BJ (cell line): ENCODE results near the gene IRF9. TPM values are rescaled to one million over a fixed set of nuclear protein-coding genes. Genes with fewer than 3 reads are reported as not detected.

Source experiments
- CTCF ChIA-PET: fragments of 350-600 bp; formaldehyde crosslinking; extraction: SDS; loops from one replicate; lab custom pipeline; 2021; ENCODE audit warnings: antibody characterized with exemption, inconsistent platforms; lab: Yijun Ruan, JAX
- POLR2A ChIA-PET: fragments of 300-600 bp; sonication (Branson Sonifier 250); formaldehyde crosslinking; extraction: SDS; loops from one replicate; lab custom pipeline; 2021; ENCODE audit warnings: antibody characterized with exemption; lab: Charles Lee
- DNase-seq: peaks from one replicate; pipeline ENCODE4 v3.0.0-alpha.2; 2011; ENCODE audit warnings: low read depth
- H3K27me3 ChIP-seq: 2 replicates; pipeline ENCODE4 v1.6.0; 2011; ENCODE audit warnings: low read length; ENCODE audit not compliant: control insufficient read depth, insufficient read depth
- H3K36me3 ChIP-seq: 2 replicates; pipeline ENCODE4 v1.5.1; 2011; ENCODE audit warnings: low read length; ENCODE audit not compliant: control insufficient read depth, insufficient read depth
- H3K4me3 ChIP-seq: 2 replicates; pipeline ENCODE4 v1.5.1; 2011; ENCODE audit warnings: low read depth, mild to moderate bottlenecking, control low read depth, low read length
- polyA plus RNA-seq: library from polyadenylated mRNA; depleted of rRNA; stranded (reverse); fragments of >200 nt; gene quantifications from 2 replicates; pipeline ENCODE4 v1.2.3, GENCODE V29; 2011
- TF ChIP-seq, protein P1 (sequence below): IDR thresholded peaks from 2 replicates; pipeline ENCODE4 v1.5.1; 2011; ENCODE audit warnings: low read depth, mild to moderate bottlenecking, control low read depth, inconsistent platforms, low read length, moderate library complexity; ENCODE audit not compliant: insufficient read depth

IRF9 gene
- polyA plus RNA-seq, 1 experiment, result 107 TPM

DNA sequence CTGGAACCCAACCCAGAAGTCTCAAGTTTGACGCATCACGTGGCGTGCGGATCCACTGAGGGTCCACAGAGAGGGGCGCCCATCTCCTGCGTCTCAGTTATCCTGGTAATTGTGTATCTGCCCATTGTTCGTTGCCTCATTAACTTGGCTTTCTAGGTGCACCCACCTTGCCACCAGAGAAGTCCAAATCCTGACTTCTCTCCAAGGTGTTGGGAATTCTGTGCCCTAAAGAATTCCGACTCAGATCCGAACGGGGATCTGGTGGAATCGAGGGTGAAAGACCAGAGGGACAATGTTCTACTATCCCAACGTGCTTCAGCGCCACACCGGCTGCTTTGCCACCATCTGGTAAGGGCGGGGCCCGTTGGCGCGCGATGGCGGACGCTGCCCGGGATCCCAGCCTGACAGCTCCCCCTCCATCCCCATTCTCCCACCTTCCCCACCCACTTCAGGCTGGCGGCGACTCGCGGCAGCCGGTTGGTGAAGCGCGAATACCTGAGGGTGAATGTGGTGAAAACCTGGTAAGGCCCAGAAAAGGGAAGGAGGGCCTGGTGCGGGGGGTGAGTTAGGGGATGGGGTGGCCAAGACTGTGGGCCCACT lies 11.3 kb downstream of the IRF9 start:
- TF ChIP-seq, protein P1, sequence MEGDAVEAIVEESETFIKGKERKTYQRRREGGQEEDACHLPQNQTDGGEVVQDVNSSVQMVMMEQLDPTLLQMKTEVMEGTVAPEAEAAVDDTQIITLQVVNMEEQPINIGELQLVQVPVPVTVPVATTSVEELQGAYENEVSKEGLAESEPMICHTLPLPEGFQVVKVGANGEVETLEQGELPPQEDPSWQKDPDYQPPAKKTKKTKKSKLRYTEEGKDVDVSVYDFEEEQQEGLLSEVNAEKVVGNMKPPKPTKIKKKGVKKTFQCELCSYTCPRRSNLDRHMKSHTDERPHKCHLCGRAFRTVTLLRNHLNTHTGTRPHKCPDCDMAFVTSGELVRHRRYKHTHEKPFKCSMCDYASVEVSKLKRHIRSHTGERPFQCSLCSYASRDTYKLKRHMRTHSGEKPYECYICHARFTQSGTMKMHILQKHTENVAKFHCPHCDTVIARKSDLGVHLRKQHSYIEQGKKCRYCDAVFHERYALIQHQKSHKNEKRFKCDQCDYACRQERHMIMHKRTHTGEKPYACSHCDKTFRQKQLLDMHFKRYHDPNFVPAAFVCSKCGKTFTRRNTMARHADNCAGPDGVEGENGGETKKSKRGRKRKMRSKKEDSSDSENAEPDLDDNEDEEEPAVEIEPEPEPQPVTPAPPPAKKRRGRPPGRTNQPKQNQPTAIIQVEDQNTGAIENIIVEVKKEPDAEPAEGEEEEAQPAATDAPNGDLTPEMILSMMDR, result no peak
- no peak overlapping the region for H3K4me3 ChIP-seq
- POLR2A ChIA-PET, result no interaction called here
- CTCF ChIA-PET, result interaction anchor here (3.1 kb wide), 1 partner anchor 11 kb away, joined by 12 read pairs; the partner anchor contains the start of gene IRF9
- no peak for DNase-seq
- no peaks in the 10 kb centered on the region for H3K27me3 ChIP-seq
- H3K36me3 ChIP-seq, result peaks cover 21% of the 10 kb centered on the region

DNA sequence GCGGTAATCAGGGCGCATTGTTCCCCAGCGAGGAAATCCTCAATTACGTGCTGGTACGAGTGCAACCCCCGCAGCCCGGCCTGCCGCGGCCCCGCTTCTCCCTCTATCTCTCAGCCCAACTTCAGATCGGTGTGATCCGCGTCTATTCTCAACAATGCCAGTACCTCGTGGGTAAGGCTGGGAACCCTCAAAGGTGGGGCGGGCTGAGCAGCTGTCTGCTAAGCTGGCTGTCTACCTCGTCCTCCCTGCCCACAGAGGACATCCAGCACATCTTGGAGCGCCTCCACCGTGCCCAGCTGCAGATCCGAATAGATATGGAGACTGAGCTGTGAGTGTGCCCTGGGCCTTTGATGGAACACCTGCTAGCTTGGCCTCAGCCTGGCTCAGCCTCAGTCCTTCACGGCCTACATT lies 11.8 kb downstream of the IRF9 start:
- TF ChIP-seq, protein P1, result no peak
- ChIA-PET POLR2A (no interaction called here), CTCF (interaction anchor here (3.1 kb wide), 1 partner anchor 11 kb away, joined by 12 read pairs; the partner anchor contains the start of gene IRF9)
- Histone ChIP-seq H3K27me3 (no peaks in the 10 kb centered on the region), H3K4me3 (no peak overlapping the region), H3K36me3 (peaks cover 22% of the 10 kb centered on the region)
- DNase-seq, result no peak

DNA sequence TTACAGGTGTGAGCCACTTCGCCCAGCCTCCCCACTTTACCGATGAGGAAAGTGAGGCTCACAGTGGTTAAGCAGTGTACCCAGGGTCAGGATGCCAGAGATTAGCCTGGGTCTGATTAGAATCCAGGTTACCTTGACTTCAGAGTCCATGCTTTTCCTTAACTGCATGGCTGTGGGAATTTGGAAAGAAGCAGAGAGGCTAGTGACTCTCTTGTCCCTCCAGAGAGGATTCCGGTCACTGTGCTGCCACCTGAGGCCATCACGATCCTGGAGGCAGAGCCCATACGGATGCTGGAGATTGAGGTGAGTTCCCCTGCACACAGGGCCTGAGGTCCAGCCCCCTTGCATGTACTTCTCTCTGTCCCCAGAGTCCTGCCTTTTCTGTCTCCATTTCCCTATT lies 15.5 kb downstream of the IRF9 start:
- Histone ChIP-seq H3K27me3 (no peaks in the 10 kb centered on the region), H3K36me3 (peaks cover 41% of the 10 kb centered on the region), H3K4me3 (no peak overlapping the region)
- no peak for DNase-seq
- TF ChIP-seq, protein P1, result no peak
- ChIA-PET CTCF (interaction anchor here (1.1 to 1.6 kb wide), 2 partner anchors 15 to 131 kb away, joined by 4 to 5 read pairs; partner anchors contain the start of gene IRF9), POLR2A (interaction anchor here (0.6 kb wide), 1 partner anchor 1205 kb away, joined by 6 read pairs; no protein-coding TSS in a partner anchor)

DNA sequence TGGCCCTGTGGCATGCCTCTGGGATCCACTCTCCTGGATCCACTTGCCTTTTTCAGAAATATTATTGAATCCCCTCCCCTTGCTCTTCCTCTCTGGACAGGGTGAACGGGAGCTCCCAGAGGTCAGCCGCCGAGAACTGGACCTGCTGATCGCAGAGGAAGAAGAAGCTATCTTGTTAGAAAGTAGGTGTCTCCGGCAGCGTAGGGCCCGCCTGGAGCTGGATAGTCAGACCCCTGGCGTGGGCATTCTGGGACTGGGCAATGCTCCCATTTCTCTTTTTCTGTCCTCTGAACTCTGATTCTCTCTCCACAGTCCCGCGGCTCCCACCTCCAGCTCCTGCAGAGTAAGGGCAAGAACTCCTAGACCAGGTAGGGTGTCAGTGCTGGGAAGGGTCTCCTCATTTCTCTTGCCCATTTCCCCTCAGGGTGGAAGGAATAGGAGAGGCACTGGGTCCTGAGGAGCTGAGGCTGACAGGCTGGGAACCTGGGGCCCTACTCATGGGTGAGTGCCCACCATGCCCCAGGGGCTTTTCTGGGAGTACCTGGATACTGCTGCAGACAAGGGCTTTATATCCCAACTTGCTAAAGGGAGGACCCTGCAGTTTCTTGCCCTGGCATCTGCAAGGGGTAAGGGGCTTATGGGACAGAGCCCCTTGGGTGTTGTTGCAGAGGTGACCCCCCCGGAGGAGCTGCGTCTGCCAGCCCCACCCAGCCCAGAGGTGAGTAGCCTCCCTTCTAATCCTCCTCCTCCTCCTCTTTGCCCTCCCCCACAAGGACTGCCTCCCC lies 16.2 kb downstream of the IRF9 start:
- DNase-seq, result no peak
- ChIA-PET POLR2A (no interaction called here), CTCF (interaction anchor here (0.9 to 1.1 kb wide), 2 partner anchors 16 to 130 kb away, joined by 3 to 4 read pairs; partner anchors contain the start of gene IRF9)
- Histone ChIP-seq H3K27me3 (no peaks in the 10 kb centered on the region), H3K4me3 (no peak overlapping the region), H3K36me3 (peaks cover 43% of the 10 kb centered on the region)
- TF ChIP-seq, protein P1, result no peak

DNA sequence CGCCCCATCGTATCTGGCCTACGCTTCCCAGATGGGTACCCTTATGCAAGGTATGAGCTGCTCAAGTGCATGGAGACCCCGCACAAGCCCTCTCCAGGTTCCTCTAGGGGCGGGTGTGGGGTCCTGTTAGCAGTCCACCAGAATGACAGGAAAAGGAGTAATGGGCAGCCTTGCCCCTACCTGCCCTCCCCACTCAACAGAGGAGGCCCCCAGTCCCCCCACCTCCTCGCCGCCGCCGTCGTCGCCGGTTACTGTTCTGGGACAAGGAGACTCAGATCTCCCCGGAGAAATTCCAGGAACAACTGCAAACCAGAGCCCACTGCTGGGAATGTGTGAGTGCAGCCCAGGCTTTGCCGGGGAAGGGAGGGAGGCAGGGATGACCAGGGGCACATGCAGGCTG lies 16.8 kb downstream of the IRF9 start:
- CTCF ChIA-PET, result interaction anchor here (1.1 kb wide), 1 partner anchor 129 kb away, joined by 4 read pairs; no protein-coding TSS in a partner anchor

More for the DNA sequence above, 16.8 kb downstream of the IRF9 start:
- Histone ChIP-seq H3K4me3 (no peak overlapping the region), H3K27me3 (no peaks in the 10 kb centered on the region), H3K36me3 (peaks cover 46% of the 10 kb centered on the region)
- no peak for DNase-seq
- POLR2A ChIA-PET, result no interaction called here
- TF ChIP-seq, protein P1, result no peak
